SKM-1 treated with dmso at 0.1 percent for 144 hours (cell line): ENCODE measurements around the gene MAP3K3.

Experiments used
- DNase-seq: peaks from one replicate; lab custom pipeline; 2025; ENCODE audit not compliant: unreplicated experiment; lab: John Stamatoyannopoulos, UW

Gene MAP3K3

GRCh38 chr17:63621684-63622573, at the start of gene MAP3K3:
TSS of gene MAP3K3 (plus strand) at chr17:63622417. CDS start at chr17:63622760, 343 bp downstream.
- peak; percentile 99 for DNase-seq

GRCh38 chr17:63573634-63574033, 48.6 kb upstream of the MAP3K3 start:
- DNase-seq, result no peak

- DNase-seq, result no peak
Measured at GRCh38 chr17:63578027-63578768, 44.0 kb upstream of the MAP3K3 start.

- no peak for DNase-seq
Measured at GRCh38 chr17:63578769-63579111, 43.5 kb upstream of the MAP3K3 start.

GRCh38 chr17:63579633-63580032, 42.6 kb upstream of the MAP3K3 start:
- no peak for DNase-seq

- DNase-seq, result no peak
Measured at GRCh38 chr17:63587770-63588169, 34.4 kb upstream of the MAP3K3 start.

GRCh38 chr17:63588797-63589196, 33.4 kb upstream of the MAP3K3 start:
- no peak for DNase-seq

GRCh38 chr17:63589646-63590045, 32.6 kb upstream of the MAP3K3 start:
- no peak for DNase-seq

- DNase-seq, result no peak
Measured at GRCh38 chr17:63592797-63593196, 29.4 kb upstream of the MAP3K3 start.

- DNase-seq, result no peak
Measured at GRCh38 chr17:63595132-63595531, 27.1 kb upstream of the MAP3K3 start.

- no peak for DNase-seq
Measured at GRCh38 chr17:63596856-63597586, 25.2 kb upstream of the MAP3K3 start.

- no peak for DNase-seq
Measured at GRCh38 chr17:63598281-63598680, 23.9 kb upstream of the MAP3K3 start.

GRCh38 chr17:63600569-63601438, 21.4 kb upstream of the MAP3K3 start, which contains the start of gene TACO1:
TSS of gene TACO1 (plus strand) at chr17:63600895. CDS start at chr17:63601084, 189 bp downstream.
- peak; percentile 71 for DNase-seq

GRCh38 chr17:63601439-63602371, 20.5 kb upstream of the MAP3K3 start:
- no peak for DNase-seq

GRCh38 chr17:63609816-63610573, 12.2 kb upstream of the MAP3K3 start:
- DNase-seq, result no peak

- no peak for DNase-seq
Measured at GRCh38 chr17:63610854-63611253, 11.4 kb upstream of the MAP3K3 start.

GRCh38 chr17:63611354-63611753, 10.9 kb upstream of the MAP3K3 start:
- DNase-seq, result no peak

- no peak for DNase-seq
Measured at GRCh38 chr17:63613663-63614062, 8.6 kb upstream of the MAP3K3 start.

GRCh38 chr17:63621229-63621683, 961 bp upstream of the MAP3K3 start:
- no peak for DNase-seq
